Kidney glomerular epithelial cell (primary cell): Measurements from ENCODE around the gene TMEM145.
A peak's percentile ranks its signal among the peaks of the same experiment; 100 is the strongest.

Experiments used
- DNase-seq: peaks from one replicate; lab custom pipeline; 2025; lab: John Stamatoyannopoulos, UW

TMEM145 gene

DNA sequence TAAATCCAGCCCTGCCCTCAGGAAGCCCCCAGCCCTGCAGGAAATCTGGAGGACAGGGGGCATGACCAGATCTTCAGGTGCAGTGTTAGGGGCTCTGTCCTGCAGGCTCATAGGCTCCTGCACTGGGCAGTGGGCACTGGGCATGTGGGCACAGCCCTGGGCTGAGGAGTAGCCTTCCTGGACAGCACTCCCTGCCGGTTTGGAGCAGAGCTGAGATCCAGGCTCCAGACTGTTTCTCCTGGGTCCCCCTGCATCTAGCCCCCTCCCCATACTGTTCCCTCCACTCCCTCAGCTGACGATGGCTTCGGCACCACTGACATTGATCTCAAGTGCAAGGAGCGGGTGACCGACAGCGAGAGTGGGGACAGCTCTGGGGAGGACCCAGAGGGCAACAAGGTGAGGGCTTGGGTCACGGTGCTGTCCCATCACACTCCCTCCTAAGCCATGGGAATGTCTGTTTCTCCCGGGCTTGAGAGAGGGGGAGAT is 23.5 kb upstream of the TMEM145 start:
- no peak for DNase-seq

DNA sequence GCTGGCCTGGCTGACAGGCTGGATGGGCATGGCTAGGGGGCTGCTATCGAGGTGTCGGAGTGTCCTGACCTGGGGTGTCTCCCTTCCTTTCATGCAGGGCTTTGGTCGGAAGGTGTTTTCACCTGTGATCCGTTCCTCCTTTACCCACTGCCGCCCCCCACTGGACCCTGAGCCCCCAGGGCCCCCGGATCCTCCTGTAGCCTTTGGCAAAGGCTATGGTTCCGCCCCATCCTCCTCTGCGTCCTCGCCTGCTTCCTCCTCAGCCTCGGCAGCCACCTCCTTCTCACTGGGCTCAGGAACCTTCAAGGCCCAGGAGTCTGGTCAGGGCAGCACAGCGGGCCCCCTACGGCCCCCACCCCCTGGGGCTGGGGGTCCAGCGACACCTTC is 23.0 kb upstream of the TMEM145 start:
- no peak for DNase-seq

DNA sequence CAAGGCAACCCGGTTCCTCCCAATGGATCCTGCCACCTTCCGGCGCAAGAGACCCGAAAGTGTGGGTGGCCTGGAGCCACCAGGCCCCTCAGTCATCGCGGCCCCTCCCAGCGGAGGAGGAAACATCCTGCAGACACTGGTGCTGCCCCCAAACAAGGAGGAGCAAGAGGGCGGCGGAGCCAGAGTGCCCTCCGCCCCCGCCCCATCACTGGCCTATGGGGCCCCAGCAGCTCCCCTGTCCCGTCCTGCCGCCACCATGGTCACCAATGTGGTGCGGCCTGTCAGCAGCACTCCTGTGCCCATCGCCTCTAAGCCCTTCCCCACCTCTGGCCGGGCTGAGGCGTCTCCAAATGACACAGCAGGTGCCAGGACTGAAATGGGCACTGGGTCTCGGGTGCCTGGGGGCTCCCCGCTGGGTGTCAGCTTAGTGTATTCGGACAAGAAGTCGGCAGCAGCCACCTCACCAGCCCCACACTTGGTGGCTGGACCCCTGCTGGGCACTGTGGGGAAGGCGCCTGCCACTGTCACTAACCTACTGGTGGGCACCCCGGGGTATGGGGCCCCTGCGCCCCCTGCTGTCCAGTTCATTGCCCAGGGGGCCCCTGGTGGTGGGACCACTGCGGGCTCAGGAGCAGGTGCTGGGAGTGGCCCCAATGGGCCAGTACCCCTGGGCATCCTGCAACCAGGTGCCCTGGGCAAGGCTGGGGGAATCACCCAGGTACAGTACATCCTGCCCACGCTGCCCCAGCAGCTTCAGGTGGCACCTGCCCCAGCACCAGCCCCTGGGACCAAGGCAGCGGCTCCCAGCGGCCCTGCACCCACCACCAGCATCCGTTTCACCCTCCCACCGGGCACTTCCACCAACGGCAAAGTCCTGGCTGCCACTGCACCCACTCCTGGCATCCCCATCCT is 22.3 kb upstream of the TMEM145 start:
- DNase-seq, result no peak

DNA sequence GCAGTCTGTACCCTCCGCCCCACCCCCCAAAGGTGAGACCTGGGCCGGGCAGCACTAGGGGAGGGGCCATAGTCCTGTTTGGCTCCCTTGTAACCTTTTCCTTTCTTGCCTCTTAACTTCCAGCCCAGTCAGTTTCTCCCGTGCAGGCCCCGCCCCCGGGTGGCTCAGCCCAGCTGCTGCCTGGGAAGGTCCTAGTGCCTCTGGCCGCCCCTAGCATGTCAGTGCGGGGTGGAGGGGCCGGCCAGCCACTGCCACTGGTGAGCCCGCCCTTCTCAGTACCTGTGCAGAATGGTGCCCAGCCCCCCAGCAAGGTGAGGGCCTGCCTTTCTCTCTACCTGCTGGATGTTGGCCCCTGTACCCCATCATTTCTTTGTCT is 21.7 kb upstream of the TMEM145 start:
- DNase-seq, result no peak

DNA sequence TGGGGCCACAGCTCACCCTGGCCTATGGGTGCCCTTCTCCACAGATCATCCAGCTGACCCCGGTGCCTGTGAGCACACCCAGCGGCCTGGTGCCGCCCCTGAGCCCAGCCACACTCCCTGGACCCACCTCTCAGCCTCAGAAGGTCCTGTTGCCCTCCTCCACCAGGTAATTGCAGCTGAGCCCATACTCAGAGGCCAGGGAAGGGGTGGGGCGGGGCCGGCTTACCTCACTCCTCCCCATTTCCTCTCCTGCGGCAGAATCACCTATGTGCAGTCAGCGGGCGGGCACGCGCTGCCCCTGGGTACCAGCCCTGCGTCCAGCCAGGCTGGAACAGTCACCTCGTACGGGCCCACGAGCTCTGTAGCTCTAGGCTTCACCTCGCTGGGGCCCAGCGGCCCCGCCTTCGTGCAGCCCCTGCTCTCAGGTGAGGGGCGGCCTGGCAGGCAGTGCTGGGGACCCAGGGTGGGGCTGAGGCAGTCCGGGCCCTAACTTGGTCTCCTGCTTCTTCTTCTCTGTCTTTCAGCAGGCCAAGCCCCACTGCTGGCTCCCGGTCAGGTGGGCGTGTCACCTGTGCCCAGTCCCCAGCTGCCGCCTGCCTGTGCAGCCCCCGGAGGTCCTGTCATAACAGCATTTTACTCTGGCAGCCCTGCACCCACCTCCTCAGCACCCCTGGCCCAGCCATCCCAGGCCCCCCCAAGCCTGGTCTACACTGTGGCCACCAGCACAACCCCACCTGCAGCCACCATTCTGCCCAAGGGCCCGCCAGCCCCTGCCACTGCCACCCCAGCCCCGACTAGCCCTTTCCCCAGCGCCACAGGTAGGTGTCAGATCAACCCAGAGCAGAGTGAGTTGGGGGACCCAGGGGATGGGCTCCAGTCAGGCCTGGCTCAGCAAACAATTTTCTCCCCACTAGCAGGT is 20.8 kb upstream of the TMEM145 start:
- DNase-seq, result no peak

DNA sequence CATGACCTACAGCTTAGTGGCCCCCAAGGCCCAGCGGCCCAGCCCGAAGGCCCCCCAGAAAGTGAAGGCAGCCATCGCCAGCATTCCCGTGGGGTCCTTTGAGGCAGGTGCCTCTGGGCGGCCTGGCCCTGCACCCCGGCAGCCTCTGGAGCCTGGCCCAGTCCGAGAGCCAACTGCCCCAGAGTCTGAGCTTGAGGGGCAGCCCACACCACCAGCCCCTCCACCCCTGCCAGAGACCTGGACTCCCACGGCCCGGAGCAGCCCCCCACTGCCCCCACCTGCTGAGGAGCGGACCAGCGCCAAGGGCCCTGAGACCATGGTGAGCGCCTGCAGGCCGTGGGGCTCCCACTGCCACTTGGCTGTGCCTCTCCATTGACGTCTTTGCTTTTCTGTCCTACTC is 20.1 kb upstream of the TMEM145 start:
- DNase-seq, result no peak

DNA sequence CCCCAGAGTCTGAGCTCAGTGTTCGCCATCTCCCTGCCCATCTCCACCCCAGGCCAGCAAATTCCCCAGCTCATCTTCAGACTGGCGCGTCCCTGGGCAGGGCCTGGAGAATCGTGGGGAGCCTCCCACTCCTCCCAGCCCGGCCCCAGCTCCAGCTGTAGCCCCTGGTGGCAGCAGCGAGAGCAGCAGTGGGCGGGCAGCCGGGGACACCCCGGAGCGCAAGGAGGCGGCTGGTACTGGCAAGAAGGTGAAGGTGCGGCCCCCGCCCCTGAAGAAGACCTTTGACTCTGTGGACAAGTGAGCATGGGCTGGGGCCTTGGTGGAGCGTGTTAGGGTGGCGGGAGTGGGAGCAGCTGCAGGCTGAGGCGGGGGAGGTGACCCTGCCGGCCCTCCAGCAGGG is 19.6 kb upstream of the TMEM145 start:
- no peak for DNase-seq

DNA sequence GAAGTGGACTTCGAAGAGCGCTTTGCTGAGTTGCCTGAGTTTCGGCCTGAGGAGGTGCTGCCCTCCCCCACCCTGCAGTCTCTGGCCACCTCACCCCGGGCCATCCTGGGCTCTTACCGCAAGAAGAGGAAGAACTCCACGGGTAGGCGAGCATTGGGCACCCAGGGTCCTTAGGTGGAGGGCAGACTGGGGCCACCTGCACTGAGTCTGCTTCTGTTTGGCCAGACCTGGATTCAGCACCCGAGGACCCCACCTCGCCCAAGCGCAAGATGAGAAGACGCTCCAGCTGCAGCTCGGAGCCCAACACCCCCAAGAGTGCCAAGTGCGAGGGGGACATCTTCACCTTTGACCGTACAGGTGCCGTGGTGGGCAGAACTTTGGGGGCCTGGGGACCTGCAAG is 19.2 kb upstream of the TMEM145 start:
- DNase-seq, result no peak

DNA sequence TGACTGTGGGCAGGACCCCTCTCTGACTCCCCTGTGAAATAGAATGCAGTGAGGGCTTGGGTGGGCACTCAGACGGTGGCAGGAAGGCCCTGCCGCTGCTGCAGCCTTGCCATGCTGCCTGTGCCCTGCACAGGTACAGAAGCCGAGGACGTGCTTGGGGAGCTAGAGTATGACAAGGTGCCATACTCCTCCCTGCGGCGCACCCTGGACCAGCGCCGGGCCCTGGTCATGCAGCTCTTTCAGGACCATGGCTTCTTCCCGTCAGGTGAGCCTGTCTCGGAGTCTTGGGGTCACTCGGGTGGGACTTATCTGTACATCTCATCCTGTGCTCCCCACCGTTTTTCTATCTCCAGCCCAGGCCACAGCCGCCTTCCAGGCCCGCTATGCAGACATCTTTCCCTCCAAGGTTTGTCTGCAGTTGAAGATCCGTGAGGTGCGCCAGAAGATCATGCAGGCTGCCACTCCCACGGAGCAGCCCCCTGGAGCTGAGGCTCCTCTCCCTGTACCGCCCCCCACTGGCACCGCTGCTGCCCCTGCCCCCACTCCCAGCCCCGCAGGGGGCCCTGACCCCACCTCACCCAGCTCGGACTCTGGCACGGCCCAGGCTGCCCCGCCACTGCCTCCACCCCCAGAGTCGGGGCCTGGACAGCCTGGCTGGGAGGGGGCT is 18.5 kb upstream of the TMEM145 start:
- DNase-seq, result no peak

DNA sequence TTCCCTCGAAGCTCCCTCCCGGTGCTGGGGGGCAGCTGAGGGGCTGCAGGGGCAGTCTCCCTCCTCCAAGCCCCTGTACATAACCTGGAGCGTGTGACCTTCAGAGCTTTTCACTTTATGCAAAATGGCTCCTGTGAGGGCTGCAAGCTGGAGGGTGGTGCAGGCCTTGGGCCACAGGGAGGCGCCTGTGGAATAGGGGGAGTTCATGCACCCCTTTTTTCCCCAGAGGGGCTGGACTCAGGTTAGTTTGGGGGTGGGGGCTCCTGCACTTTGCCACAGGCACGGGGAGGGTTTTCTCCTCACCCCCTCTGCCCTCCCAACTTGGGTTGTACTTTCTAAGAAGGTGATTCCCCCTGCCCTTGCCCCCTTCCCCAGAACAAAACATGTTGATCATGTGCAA is 17.8 kb upstream of the TMEM145 start:
- no peak for DNase-seq

DNA sequence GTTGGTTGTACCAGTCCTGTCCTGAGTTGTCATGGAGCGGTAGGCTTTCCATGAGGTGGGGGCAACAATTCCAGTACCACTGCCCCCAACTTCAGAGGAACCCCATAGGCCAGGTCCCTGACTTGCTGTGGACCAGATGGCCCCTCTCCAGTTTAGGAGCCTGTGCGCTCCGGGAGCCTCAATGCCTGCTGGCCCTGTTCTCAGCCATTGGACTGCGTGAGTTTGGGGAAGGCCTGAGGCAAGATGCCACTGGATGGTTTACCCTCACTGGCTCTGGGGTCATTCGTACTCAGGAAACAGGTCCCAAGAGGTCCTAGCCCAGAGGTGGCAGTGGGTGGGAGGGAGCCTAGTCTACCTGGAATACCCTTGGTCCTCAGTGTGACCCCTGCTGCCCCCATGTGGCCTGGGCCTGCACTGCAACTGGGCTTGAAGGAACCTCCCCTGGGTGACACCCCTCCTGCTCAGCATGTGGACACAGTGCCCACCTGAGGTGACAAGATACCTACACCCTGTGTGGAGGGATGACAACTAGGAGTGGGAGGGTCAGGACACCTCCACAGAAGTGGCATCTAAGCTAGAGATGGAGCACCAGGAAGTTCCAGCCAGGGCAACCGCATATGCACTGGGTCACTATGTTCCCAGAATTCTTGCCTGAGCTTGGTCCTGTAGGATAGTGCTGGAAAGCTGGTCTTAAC is 17.1 kb upstream of the TMEM145 start:
- peak; percentile 40 for DNase-seq

DNA sequence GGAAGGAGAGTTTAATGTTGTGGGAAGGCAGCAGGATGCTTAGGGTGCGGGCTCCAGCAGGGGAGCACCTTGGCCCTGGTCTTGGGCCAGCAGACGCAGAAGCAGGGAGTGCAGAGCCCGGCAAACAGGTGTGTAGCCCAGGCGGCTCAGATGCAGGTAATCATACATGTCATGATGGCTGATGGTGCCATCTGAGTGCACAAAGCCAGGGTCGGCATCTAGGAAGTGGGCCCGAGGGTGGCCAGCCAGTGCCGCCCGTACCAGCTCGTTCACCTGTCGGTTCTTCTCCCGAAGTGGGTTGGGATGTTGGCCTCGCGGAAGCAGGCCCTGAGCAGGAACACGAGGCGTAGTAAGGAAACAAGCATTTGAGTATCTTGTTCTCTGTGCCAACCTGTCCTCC is 16.1 kb upstream of the TMEM145 start:
- no peak for DNase-seq

DNA sequence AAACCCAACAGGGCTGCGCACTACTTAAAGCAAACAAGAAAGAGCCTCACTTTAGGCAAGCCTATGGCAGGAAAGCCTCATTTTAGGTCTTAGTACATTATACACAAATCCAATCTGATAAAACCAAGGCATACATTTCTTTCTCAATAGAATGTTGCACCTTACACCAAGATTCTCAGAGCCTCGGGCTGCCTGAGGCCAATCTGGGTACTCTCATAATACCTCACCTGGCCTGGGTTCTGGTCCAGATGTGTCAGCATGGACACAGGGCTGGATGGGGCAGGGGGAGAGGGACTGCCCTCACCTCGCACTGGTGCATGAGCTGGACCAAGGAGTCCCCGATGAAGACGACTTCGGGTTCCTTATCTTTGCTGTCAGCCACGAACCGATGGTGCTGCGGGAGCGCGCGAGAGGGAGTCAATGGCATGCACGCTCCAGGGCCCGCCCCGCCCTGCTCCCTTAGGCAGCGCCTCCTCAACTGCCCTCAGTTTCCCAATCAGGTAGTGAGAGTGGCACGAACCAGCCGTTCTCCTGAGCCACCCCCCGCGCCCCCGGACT is 11.4 kb upstream of the TMEM145 start, which contains the start of gene PRR19:
TSS of gene PRR19 (plus strand) at position 487 of the 558 bp plus-strand sequence. CDS start 7,453 bp downstream, outside the sequence.
- no peak for DNase-seq

DNA sequence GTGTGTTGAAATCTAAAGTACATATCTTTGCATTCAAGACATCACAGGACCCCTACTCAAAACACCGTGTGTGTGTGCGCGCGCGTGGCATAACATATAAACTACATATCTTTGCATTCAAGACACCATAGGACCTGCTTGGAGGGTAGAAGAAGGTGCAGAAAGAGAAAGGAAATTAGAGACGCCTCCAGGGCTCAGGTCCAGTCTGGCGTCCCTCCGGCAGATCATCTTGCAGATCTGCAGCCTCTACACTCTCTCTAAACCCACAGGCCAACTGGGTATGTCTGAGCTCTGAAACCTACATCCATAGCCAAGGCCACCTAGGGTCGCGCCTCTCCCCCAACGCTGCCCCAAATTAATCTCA is 10.0 kb upstream of the TMEM145 start:
- DNase-seq, result no peak

DNA sequence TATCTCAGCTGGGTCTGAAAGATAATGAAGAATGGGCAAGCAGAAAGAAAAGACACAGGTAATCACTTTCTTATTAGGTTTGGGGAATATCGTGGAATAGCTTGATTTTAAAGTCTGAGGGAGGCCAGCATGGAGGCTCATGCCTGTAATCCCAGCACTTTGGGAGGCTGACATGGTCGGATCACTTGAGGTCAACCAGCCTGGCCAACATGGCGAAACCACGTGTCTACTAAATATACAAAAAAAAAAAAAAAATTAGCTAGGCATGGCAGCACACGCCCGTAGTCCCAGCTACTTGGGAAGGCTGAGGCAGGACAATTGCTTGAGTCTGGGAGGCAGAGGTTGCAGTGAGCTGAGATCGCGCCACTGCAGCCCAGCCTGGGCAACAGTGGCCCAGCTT is 9.2 kb upstream of the TMEM145 start:
- DNase-seq, result no peak

DNA sequence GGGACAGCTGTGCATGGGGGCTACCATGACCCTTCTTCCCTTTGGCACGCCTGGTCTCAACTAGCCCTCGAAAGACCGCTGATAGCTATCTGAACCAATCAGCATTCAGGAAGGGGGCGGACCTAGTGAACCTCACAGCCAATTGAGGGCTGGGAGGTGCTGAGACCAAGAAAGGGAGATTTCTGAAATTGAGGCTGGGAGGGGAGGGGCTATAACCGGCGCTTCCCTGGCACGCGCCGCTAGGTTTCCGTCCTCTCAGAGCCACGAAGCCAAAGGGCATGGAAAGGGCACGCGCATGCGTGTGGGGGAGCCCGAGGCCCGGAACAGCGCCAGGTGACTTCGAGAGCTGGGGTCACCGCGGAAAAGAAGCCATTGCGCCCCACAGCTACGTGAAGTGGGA is 6.5 kb upstream of the TMEM145 start:
- no peak for DNase-seq

DNA sequence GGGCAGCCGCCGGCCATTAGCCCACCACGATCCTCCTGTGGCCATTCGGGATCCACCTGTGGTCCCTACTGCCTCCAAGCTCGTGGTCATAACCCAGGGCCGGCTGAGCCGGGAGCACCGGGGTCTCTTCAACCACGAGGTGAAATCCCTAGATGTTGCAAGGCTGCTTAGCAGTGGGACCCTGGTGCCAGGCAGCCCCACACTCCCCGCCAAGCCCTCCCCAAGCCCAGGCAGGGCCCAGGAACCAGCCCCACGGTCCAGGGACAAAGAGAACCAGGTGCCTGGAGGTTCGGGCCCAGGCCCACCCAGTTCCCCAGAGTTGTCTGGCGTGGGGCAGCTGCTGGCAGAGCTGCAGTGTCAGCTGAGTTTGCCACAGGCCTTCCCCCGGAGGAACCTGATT is 3.4 kb upstream of the TMEM145 start:
- DNase-seq, result no peak

DNA sequence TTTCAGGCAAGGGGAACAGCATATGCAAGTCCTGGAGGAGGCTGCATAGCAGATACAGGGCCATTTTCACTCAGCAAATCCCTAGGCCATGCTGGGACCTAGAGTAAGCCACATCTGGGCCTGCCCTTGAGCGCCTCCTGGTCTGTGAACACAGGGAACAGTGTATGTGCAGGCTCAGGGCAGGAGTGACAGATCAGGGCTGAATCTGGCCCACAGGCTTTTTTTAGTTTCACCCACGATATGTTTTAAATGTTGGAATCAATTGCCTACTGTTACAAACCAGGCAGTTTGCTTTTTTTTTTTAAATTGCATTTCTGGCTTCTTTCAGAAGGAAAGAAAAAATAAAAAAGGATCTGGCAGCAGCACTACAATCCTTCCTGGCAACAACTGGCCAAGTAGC is 1.5 kb upstream of the TMEM145 start:
- no peak for DNase-seq

DNA sequence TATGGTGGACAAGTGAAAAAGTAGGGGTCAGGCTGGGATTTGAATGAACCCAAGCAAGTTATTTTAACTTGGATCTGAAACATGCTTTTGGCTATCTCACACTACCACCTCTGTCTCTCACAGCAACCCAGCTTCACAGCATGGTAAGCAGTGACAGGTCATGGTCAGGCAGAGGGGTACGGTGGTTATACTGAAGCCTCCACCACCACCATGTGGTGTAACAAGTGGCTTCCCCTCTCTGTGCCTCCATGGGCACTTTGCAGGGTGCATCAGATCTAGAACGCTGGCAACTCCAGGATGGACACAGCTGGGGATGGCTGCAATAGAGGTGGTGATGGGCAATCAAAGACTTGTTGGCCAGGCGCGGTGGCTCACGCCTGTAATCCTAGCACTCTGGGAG is 739 bp upstream of the TMEM145 start:
- no peak for DNase-seq

DNA sequence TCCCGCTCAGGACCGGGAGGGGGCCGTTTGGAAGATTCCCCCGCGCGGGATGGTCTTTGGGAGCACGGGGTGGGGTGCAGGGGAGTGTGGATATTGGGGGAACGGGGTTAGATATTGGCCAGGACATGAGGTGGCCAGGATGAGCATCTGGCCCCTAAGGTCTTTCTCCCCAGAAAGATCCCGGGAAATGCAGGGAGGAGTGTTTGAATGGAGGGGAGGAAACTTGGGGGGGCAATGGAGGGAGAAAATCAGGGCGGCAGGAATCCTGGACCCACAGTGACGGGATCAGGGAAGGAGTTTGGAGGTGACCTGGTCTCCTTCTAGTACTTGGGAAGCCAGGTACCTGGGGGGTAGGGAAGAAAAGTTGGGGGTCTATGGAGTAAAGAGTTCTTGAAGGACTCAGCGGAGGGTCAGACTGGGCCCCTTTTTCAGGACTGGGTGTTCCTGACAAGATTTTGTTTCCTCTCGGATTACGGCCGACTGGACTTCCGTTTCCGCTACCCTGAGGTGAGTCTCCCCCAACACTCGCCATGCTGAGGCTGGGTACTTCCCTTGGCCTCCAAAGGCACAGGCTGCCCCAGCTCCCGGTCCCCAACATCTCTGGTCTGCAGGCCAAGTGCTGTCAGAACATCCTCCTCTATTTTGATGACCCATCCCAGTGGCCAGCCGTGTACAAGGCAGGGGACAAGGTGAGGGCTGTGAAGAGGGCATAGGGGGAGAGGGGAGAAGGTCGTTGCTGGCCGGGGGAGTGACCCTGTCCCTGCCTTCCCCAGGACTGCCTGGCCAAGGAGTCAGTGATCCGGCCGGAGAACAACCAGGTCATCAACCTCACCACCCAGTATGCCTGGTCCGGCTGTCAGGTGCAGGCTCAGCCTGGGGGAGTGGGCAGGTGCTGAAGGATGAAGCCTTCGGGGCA is 989 bp downstream of the TMEM145 start:
- DNase-seq, result no peak
